GM23338 (cell line): ENCODE data around the gene PPP2R5B. TPM values are rescaled to one million over a fixed set of nuclear protein-coding genes. Genes with fewer than 3 reads are reported as not detected.

ENCODE experiments used
- ATAC-seq: fragments of 200-7000 bp; cut with Tn5 transposase; 3 replicates; pipeline ENCODE4 v1.9.1; 2020
- DNase-seq: peaks from one replicate; pipeline ENCODE4 v3.0.0-alpha.2; 2015; ENCODE audit warnings: low spot score
- H2AFZ ChIP-seq: fragments of 200-600 bp; sonication (generic); 2 replicates; pipeline ENCODE4 v1.8.0; 2016; ENCODE audit warnings: antibody characterized with exemption, mild to moderate bottlenecking, moderate library complexity
- H3F3A ChIP-seq: fragments of 200-600 bp; sonication (generic); replicated peaks from 2 replicates; pipeline ENCODE4 v1.8.0; 2017; ENCODE audit warnings: antibody characterized with exemption, mixed run types, low read depth
- H3K27ac ChIP-seq: fragments of 200-600 bp; sonication (generic); 2 replicates; pipeline ENCODE4 v1.6.1; 2016; ENCODE audit warnings: low read depth
- H3K27me3 ChIP-seq: fragments of 200-600 bp; sonication (generic); 2 replicates; pipeline ENCODE4 v1.8.0; 2016; ENCODE audit warnings: mild to moderate bottlenecking, mixed run types, moderate library complexity; ENCODE audit not compliant: insufficient read depth
- H3K36me3 ChIP-seq: fragments of 200-600 bp; sonication (generic); 2 replicates; pipeline ENCODE4 v1.8.0; 2016; ENCODE audit warnings: mild to moderate bottlenecking; ENCODE audit not compliant: insufficient read depth
- H3K4me1 ChIP-seq: fragments of 200-600 bp; sonication (generic); 2 replicates; pipeline ENCODE4 v1.8.0; 2016; ENCODE audit warnings: mild to moderate bottlenecking, moderate library complexity; ENCODE audit not compliant: insufficient read depth
- H3K4me2 ChIP-seq: fragments of 200-600 bp; sonication (generic); 2 replicates; pipeline ENCODE4 v1.7.1; 2017; ENCODE audit warnings: mixed run types
- H3K4me3 ChIP-seq: fragments of 200-600 bp; sonication (generic); 2 replicates; pipeline ENCODE4 v1.6.1; 2016; ENCODE audit warnings: mixed run types
- H3K79me2 ChIP-seq: fragments of 200-600 bp; sonication (generic); replicated peaks from 2 replicates; pipeline ENCODE4 v1.8.0; 2017; ENCODE audit warnings: mild to moderate bottlenecking; ENCODE audit not compliant: insufficient read depth
- H3K9me2 ChIP-seq: fragments of 200-600 bp; sonication (generic); 2 replicates; pipeline ENCODE4 v1.8.0; 2017; ENCODE audit not compliant: insufficient read depth
- H4K20me1 ChIP-seq: fragments of 200-600 bp; sonication (generic); replicated peaks from 2 replicates; pipeline ENCODE4 v1.8.0; 2017; ENCODE audit warnings: mild to moderate bottlenecking; ENCODE audit not compliant: insufficient read depth
- H3K27ac Mint-ChIP-seq: 2 replicates; pipeline ENCODE4 v1.8.0; 2020; ENCODE audit warnings: inconsistent platforms, mild to moderate bottlenecking, moderate library complexity, mixed read lengths
- H3K27me3 Mint-ChIP-seq: 3 replicates; pipeline ENCODE4 v1.8.0; 2022; ENCODE audit warnings: low read depth, mild to moderate bottlenecking, moderate library complexity, mixed read lengths, inconsistent platforms; ENCODE audit not compliant: insufficient read depth, poor library complexity
- H3K36me3 Mint-ChIP-seq: 3 replicates; pipeline ENCODE4 v1.8.0; 2021; ENCODE audit warnings: low read depth, mild to moderate bottlenecking, inconsistent platforms, moderate library complexity, mixed read lengths
- H3K4me1 Mint-ChIP-seq: 3 replicates; pipeline ENCODE4 v1.8.0; 2020; ENCODE audit warnings: mild to moderate bottlenecking, inconsistent platforms, mixed read lengths
- H3K4me3 Mint-ChIP-seq: 3 replicates; pipeline ENCODE4 v1.8.0; 2021; ENCODE audit warnings: moderate library complexity, mild to moderate bottlenecking, inconsistent platforms, mixed read lengths
- H3K9me3 Mint-ChIP-seq: 3 replicates; pipeline ENCODE4 v1.8.0; 2020; ENCODE audit warnings: moderate library complexity, mild to moderate bottlenecking, inconsistent platforms, mixed read lengths
- CREB1 ChIP-seq: fragments of 250-450 bp; sonication (Bioruptor Pico); IDR thresholded peaks from 2 replicates; pipeline ENCODE4 v1.5.0; 2020; ENCODE audit warnings: low read depth, mild to moderate bottlenecking, moderate library complexity
- EZH2 ChIP-seq: fragments of 200-600 bp; sonication (generic); IDR thresholded peaks from one replicate; pipeline ENCODE4 v1.8.0; 2017; ENCODE audit warnings: antibody characterized with exemption, mild to moderate bottlenecking, low read depth; ENCODE audit not compliant: unreplicated experiment
- EZH2phosphoT487 ChIP-seq: fragments of 200-600 bp; sonication (generic); IDR thresholded peaks from one replicate; pipeline ENCODE4 v1.8.1; 2018; ENCODE audit warnings: antibody characterized with exemption; ENCODE audit not compliant: unreplicated experiment
- NANOG ChIP-seq: IDR thresholded peaks from 2 replicates; pipeline ENCODE4 v1.6.1; 2016; ENCODE audit warnings: antibody characterized with exemption, borderline replicate concordance
- POLR2AphosphoS5 ChIP-seq: IDR thresholded peaks from 2 replicates; pipeline ENCODE4 v1.6.1; 2016; ENCODE audit warnings: antibody characterized with exemption, low read depth
- ZNF114 ChIP-seq: fragments of 250-450 bp; sonication (Bioruptor Pico); IDR thresholded peaks from 2 replicates; pipeline ENCODE4 v1.5.0; 2020; ENCODE audit warnings: mild to moderate bottlenecking, moderate library complexity
- ZNF331 ChIP-seq: fragments of 250-450 bp; sonication (Bioruptor Pico); IDR thresholded peaks from 2 replicates; pipeline ENCODE4 v1.5.0; 2020; ENCODE audit warnings: low read depth, mild to moderate bottlenecking, moderate library complexity
- polyA plus RNA-seq: library from polyadenylated mRNA; unstranded; fragments of >200 nt; fragmentation: Nextera tagmentation; extraction: Ambion mirVana; gene quantifications from 2 replicates; pipeline ENCODE4 v1.2.1, GENCODE V29; 2016
- total RNA-seq: library from RNA; depleted of rRNA; stranded (reverse); fragments of >200 nt; shearing (Covaris generic); gene quantifications from 2 replicates; pipeline ENCODE4 v1.2.3, GENCODE V29; 2014
- TF ChIP-seq, protein P1 (sequence below): fragments of 250-450 bp; sonication (Bioruptor Pico); IDR thresholded peaks from 2 replicates; pipeline ENCODE4 v1.5.0; 2020; ENCODE audit warnings: mild to moderate bottlenecking, moderate library complexity
- TF ChIP-seq, protein P2 (sequence below): IDR thresholded peaks from 2 replicates; pipeline ENCODE4 v1.6.1; 2016; ENCODE audit warnings: antibody characterized with exemption
- TF ChIP-seq, protein P3 (sequence below), 2 experiments: fragments of 200-600 bp in 1 of 2; sonication (generic) in 1 of 2; conservative IDR thresholded peaks; 2 replicates each; pipeline versions ENCODE4 v1.5.1 to v1.6.1; 2016 to 2017; ENCODE audit warnings: antibody characterized with exemption in 2 of 2, low read depth in 2 of 2, mild to moderate bottlenecking in 2 of 2, moderate library complexity in 1 of 2
- TF ChIP-seq, protein P4 (sequence below): IDR thresholded peaks from one replicate; pipeline ENCODE4 v1.6.1; 2018; ENCODE audit warnings: antibody characterized with exemption; ENCODE audit not compliant: unreplicated experiment

PPP2R5B gene
- total and polyA plus RNA-seq, 2 experiments from 2014 or later, result 2.8 to 5.8 TPM

DNA sequence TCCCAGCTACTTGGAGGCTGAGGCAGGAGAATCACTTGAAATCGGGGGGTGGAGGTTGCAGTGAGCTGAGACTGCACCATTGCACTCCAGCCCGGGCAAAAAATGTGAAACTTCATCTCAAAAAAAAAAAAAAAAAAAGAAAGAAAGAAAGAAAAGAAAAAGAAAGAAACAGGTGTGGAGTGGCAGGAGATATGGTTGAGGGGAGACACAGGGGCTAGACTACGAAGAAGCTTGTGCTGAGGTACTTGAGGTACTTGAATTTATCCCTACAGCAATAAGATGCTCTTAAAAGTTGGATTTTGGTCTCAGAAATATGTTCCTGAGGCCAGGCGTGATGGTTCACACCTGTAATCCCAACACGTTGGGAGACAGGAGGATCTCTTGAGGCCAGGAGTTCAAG is 49.6 kb downstream of the PPP2R5B start (continued):
- TF ChIP-seq, protein P1, sequence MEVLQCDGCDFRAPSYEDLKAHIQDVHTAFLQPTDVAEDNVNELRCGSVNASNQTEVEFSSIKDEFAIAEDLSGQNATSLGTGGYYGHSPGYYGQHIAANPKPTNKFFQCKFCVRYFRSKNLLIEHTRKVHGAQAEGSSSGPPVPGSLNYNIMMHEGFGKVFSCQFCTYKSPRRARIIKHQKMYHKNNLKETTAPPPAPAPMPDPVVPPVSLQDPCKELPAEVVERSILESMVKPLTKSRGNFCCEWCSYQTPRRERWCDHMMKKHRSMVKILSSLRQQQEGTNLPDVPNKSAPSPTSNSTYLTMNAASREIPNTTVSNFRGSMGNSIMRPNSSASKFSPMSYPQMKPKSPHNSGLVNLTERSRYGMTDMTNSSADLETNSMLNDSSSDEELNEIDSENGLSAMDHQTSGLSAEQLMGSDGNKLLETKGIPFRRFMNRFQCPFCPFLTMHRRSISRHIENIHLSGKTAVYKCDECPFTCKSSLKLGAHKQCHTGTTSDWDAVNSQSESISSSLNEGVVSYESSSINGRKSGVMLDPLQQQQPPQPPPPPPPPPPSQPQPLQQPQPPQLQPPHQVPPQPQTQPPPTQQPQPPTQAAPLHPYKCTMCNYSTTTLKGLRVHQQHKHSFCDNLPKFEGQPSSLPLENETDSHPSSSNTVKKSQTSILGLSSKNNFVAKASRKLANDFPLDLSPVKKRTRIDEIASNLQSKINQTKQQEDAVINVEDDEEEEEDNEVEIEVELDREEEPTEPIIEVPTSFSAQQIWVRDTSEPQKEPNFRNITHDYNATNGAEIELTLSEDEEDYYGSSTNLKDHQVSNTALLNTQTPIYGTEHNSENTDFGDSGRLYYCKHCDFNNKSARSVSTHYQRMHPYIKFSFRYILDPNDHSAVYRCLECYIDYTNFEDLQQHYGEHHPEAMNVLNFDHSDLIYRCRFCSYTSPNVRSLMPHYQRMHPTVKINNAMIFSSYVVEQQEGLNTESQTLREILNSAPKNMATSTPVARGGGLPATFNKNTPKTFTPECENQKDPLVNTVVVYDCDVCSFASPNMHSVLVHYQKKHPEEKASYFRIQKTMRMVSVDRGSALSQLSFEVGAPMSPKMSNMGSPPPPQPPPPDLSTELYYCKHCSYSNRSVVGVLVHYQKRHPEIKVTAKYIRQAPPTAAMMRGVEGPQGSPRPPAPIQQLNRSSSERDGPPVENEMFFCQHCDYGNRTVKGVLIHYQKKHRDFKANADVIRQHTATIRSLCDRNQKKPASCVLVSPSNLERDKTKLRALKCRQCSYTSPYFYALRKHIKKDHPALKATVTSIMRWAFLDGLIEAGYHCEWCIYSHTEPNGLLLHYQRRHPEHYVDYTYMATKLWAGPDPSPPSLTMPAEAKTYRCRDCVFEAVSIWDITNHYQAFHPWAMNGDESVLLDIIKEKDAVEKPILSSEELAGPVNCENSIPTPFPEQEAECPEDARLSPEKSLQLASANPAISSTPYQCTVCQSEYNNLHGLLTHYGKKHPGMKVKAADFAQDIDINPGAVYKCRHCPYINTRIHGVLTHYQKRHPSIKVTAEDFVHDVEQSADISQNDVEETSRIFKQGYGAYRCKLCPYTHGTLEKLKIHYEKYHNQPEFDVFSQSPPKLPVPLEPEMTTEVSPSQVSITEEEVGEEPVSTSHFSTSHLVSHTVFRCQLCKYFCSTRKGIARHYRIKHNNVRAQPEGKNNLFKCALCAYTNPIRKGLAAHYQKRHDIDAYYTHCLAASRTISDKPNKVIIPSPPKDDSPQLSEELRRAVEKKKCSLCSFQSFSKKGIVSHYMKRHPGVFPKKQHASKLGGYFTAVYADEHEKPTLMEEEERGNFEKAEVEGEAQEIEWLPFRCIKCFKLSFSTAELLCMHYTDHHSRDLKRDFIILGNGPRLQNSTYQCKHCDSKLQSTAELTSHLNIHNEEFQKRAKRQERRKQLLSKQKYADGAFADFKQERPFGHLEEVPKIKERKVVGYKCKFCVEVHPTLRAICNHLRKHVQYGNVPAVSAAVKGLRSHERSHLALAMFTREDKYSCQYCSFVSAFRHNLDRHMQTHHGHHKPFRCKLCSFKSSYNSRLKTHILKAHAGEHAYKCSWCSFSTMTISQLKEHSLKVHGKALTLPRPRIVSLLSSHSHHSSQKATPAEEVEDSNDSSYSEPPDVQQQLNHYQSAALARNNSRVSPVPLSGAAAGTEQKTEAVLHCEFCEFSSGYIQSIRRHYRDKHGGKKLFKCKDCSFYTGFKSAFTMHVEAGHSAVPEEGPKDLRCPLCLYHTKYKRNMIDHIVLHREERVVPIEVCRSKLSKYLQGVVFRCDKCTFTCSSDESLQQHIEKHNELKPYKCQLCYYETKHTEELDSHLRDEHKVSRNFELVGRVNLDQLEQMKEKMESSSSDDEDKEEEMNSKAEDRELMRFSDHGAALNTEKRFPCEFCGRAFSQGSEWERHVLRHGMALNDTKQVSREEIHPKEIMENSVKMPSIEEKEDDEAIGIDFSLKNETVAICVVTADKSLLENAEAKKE (CRISPR knock-in tag), result no peak
- TF ChIP-seq, protein P2, sequence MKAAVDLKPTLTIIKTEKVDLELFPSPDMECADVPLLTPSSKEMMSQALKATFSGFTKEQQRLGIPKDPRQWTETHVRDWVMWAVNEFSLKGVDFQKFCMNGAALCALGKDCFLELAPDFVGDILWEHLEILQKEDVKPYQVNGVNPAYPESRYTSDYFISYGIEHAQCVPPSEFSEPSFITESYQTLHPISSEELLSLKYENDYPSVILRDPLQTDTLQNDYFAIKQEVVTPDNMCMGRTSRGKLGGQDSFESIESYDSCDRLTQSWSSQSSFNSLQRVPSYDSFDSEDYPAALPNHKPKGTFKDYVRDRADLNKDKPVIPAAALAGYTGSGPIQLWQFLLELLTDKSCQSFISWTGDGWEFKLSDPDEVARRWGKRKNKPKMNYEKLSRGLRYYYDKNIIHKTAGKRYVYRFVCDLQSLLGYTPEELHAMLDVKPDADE, result no peak
- no peak for TF ChIP-seq EZH2
- TF ChIP-seq CREB1 (CRISPR knock-in tag), result no peak
- no peak for TF ChIP-seq EZH2phosphoT487

DNA sequence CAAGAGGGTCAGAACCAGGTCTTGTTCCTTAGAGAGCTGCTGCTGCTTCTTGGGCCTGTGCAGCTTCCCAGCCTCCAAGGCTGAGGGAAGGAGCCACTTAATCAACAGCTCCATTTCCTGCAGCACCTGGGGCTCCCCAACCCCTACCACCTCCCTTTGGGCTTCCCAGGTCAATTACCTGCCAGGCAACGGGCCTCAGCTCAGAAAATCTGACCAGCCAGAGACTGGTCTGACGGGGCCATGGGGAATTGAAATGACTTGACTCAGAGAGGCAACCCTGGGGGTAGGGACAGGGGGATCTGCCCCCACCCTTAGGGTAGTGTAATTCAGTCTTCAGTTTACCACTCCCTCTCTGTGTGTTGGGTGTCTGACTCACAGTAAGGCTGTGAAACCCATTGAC is 52.2 kb downstream of the PPP2R5B start:
- H3K4me3 Mint-ChIP-seq, result no peak overlapping the region
- no peak overlapping the region for H3K27ac Mint-ChIP-seq
- H3K4me2 ChIP-seq, result no peak overlapping the region
- no peaks in the 10 kb centered on the region for H3K9me2 ChIP-seq
- H3K27ac ChIP-seq, result no peak overlapping the region
- H2AFZ ChIP-seq, result no peak overlapping the region
- H3K27me3 Mint-ChIP-seq, result peaks cover 3% of the 10 kb centered on the region
- no peaks in the 10 kb centered on the region; the same call in 1 of the 2 replicates for H4K20me1 ChIP-seq
- peaks cover 11% of the 10 kb centered on the region for H3K27me3 ChIP-seq
- H3K36me3 ChIP-seq, result no peaks in the 10 kb centered on the region
- DNase-seq (no peak), ATAC-seq (no peak)
- no peaks in the 10 kb centered on the region for H3K36me3 Mint-ChIP-seq
- no peaks in the 10 kb centered on the region for H3F3A ChIP-seq
- no peaks in the 10 kb centered on the region for H3K4me1 ChIP-seq
- H3K9me3 Mint-ChIP-seq, result no peaks in the 10 kb centered on the region
- H3K79me2 ChIP-seq, result no peaks in the 10 kb centered on the region
- no peaks in the 10 kb centered on the region for H3K4me1 Mint-ChIP-seq
- no peak overlapping the region for H3K4me3 ChIP-seq
- TF ChIP-seq EZH2 (no peak), CREB1 (CRISPR knock-in tag) (no peak), ZNF114 (CRISPR knock-in tag) (no peak), POLR2AphosphoS5 (no peak), ZNF331 (CRISPR knock-in tag) (no peak), NANOG (no peak)
- TF ChIP-seq, protein P2, result no peak
- TF ChIP-seq, protein P3, sequence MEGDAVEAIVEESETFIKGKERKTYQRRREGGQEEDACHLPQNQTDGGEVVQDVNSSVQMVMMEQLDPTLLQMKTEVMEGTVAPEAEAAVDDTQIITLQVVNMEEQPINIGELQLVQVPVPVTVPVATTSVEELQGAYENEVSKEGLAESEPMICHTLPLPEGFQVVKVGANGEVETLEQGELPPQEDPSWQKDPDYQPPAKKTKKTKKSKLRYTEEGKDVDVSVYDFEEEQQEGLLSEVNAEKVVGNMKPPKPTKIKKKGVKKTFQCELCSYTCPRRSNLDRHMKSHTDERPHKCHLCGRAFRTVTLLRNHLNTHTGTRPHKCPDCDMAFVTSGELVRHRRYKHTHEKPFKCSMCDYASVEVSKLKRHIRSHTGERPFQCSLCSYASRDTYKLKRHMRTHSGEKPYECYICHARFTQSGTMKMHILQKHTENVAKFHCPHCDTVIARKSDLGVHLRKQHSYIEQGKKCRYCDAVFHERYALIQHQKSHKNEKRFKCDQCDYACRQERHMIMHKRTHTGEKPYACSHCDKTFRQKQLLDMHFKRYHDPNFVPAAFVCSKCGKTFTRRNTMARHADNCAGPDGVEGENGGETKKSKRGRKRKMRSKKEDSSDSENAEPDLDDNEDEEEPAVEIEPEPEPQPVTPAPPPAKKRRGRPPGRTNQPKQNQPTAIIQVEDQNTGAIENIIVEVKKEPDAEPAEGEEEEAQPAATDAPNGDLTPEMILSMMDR (conservative IDR thresholded peaks at IDR 0.05; ENCODE audit: low read depth in 2 of 2), result no peak
- TF ChIP-seq, protein P4, sequence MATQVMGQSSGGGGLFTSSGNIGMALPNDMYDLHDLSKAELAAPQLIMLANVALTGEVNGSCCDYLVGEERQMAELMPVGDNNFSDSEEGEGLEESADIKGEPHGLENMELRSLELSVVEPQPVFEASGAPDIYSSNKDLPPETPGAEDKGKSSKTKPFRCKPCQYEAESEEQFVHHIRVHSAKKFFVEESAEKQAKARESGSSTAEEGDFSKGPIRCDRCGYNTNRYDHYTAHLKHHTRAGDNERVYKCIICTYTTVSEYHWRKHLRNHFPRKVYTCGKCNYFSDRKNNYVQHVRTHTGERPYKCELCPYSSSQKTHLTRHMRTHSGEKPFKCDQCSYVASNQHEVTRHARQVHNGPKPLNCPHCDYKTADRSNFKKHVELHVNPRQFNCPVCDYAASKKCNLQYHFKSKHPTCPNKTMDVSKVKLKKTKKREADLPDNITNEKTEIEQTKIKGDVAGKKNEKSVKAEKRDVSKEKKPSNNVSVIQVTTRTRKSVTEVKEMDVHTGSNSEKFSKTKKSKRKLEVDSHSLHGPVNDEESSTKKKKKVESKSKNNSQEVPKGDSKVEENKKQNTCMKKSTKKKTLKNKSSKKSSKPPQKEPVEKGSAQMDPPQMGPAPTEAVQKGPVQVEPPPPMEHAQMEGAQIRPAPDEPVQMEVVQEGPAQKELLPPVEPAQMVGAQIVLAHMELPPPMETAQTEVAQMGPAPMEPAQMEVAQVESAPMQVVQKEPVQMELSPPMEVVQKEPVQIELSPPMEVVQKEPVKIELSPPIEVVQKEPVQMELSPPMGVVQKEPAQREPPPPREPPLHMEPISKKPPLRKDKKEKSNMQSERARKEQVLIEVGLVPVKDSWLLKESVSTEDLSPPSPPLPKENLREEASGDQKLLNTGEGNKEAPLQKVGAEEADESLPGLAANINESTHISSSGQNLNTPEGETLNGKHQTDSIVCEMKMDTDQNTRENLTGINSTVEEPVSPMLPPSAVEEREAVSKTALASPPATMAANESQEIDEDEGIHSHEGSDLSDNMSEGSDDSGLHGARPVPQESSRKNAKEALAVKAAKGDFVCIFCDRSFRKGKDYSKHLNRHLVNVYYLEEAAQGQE, result no peak
